HCT116 (cell line): ENCODE data around the gene QRICH2. TPM values are rescaled to one million over a fixed set of nuclear protein-coding genes. Genes with fewer than 3 reads are reported as not detected.

ENCODE experiments used
- ATAC-seq: fragments of 200-7000 bp; cut with Tn5 transposase; 2 replicates; pipeline ENCODE4 v1.9.1; 2020; ENCODE audit warnings: mild to moderate bottlenecking, moderate library complexity
- BruUV-seq: library from RNA; stranded (reverse); fragments of 400-500 nt; replicated peaks from 2 replicates; lab custom pipeline; 2021; lab: Mats Ljungman, UMichigan
- CTCF ChIA-PET: fragments of 300-600 bp; sonication (Branson Sonifier 250); formaldehyde crosslinking; loops from one replicate; lab custom pipeline; 2021; ENCODE audit warnings: antibody characterized with exemption; lab: Charles Lee
- POLR2A ChIA-PET: fragments of 300-600, 350-600 bp; sonication (Branson Sonifier 250); formaldehyde crosslinking; loops from one replicate; lab custom pipeline; 2021; ENCODE audit warnings: antibody characterized with exemption; lab: Charles Lee
- RAD21 ChIA-PET, 2 experiments: fragments of 300-600 bp; sonication (Branson Sonifier 250); formaldehyde crosslinking; loops; one replicate each; lab custom pipeline; 2023; ENCODE audit warnings: low total read pairs in 2 of 2; ENCODE audit not compliant: uncharacterized antibody in 2 of 2, unreplicated experiment in 2 of 2, low non-redundant PET in 1 of 2; lab: Charles Lee
- DNase-seq: peaks from one replicate; pipeline ENCODE4 v3.0.0-alpha.2; 2010; ENCODE audit warnings: low read depth, low spot score
- H2AFZ ChIP-seq: fragments of 200-600 bp; shearing (Covaris generic), sonication (generic); 2 replicates; pipeline ENCODE4 v1.6.1; 2017; ENCODE audit warnings: low read depth, mixed run types, mixed read lengths, antibody characterized with exemption, low read length; ENCODE audit not compliant: poor library complexity, severe bottlenecking
- H3K27ac ChIP-seq: 2 replicates; pipeline ENCODE4 v1.5.1; 2012; ENCODE audit warnings: low read depth, low read length
- H3K27me3 ChIP-seq: fragments of 200-600 bp; sonication (generic); 2 replicates; pipeline ENCODE4 v1.6.1; 2016; ENCODE audit warnings: mixed run types, low read length, mixed read lengths; ENCODE audit not compliant: insufficient read depth
- H3K36me3 ChIP-seq, 2 experiments: fragments of 200-500 bp in 1 of 2; fragments of 200-600 bp in 1 of 2; sonication (Bioruptor generic) in 1 of 2; sonication (generic) in 1 of 2; 2 replicates each; pipeline versions ENCODE4 v1.5.1 to v1.6.1; 2014 to 2016; ENCODE audit warnings: low read length in 2 of 2, inconsistent platforms in 1 of 2, mixed read lengths in 1 of 2, mixed run types in 1 of 2; ENCODE audit not compliant: insufficient read depth in 2 of 2, control insufficient read depth in 1 of 2
- H3K4me1 ChIP-seq, 2 experiments: fragments of 200-600 bp in 1 of 2; sonication (generic) in 1 of 2; 2 replicates each; pipeline versions ENCODE4 v1.5.1 to v1.6.1; 2012 to 2017; ENCODE audit warnings: low read length in 2 of 2, inconsistent platforms in 1 of 2, mild to moderate bottlenecking in 1 of 2, mixed read lengths in 1 of 2, mixed run types in 1 of 2, moderate library complexity in 1 of 2; ENCODE audit not compliant: insufficient read depth in 2 of 2, control insufficient read depth in 1 of 2
- H3K4me2 ChIP-seq: fragments of 200-600 bp; sonication (generic); 2 replicates; pipeline ENCODE4 v1.6.1; 2017; ENCODE audit warnings: mixed run types, low read length, mixed read lengths
- H3K4me3 ChIP-seq, 2 experiments: fragments of 200-600 bp in 1 of 2; sonication (generic) in 1 of 2; replicated peaks in 1 of 2; 2 replicates each; pipeline ENCODE4 v1.5.1; 2011 to 2016; ENCODE audit warnings: low read length in 2 of 2, control low read depth in 1 of 2, low read depth in 1 of 2, mild to moderate bottlenecking in 1 of 2, mixed read lengths in 1 of 2, mixed run types in 1 of 2
- H3K79me2 ChIP-seq: fragments of 200-600 bp; sonication (generic); 2 replicates; pipeline ENCODE4 v1.6.1; 2017; ENCODE audit warnings: mild to moderate bottlenecking, mixed run types, low read length, moderate library complexity, mixed read lengths; ENCODE audit not compliant: insufficient read depth
- H3K9ac ChIP-seq: fragments of 200-600 bp; sonication (generic); 2 replicates; pipeline ENCODE4 v1.6.1; 2016; ENCODE audit warnings: low read length, mixed read lengths
- H3K9me2 ChIP-seq: fragments of 200-600 bp; sonication (generic), shearing (Covaris generic); 2 replicates; pipeline ENCODE4 v1.6.1; 2017; ENCODE audit warnings: mixed run types, mild to moderate bottlenecking, moderate library complexity; ENCODE audit not compliant: insufficient read depth
- H3K9me3 ChIP-seq, 2 experiments: fragments of 200-500 bp in 1 of 2; fragments of 200-600 bp in 1 of 2; sonication (Bioruptor generic) in 1 of 2; sonication (generic) in 1 of 2; 2 replicates each; pipeline ENCODE4 v1.6.1; 2014 to 2017; ENCODE audit warnings: low read length in 2 of 2, mixed read lengths in 2 of 2, inconsistent platforms in 1 of 2, low read depth in 1 of 2, mild to moderate bottlenecking in 1 of 2, mixed run types in 1 of 2, moderate library complexity in 1 of 2; ENCODE audit not compliant: control insufficient read depth in 1 of 2, insufficient read depth in 1 of 2
- H4K20me1 ChIP-seq: fragments of 200-600 bp; sonication (generic), shearing (Covaris generic); 2 replicates; pipeline ENCODE4 v1.6.1; 2017; ENCODE audit warnings: mixed run types, mild to moderate bottlenecking, moderate library complexity; ENCODE audit not compliant: insufficient read depth
- ATF3 ChIP-seq: IDR thresholded peaks from 2 replicates; pipeline ENCODE4 v1.6.1; 2012
- CTCF ChIP-seq, 3 experiments: fragments of 200-600 bp in 1 of 3; sonication (generic) in 1 of 3; IDR thresholded peaks in 2 of 3; conservative IDR thresholded peaks in 1 of 3; 2 replicates each; pipeline ENCODE4 v1.5.1; 2012 to 2017; ENCODE audit warnings: low read depth in 2 of 3, low read length in 2 of 3, antibody characterized with exemption in 1 of 3, borderline replicate concordance in 1 of 3, control low read depth in 1 of 3, mild to moderate bottlenecking in 1 of 3, mixed read lengths in 1 of 3, mixed run types in 1 of 3, moderate library complexity in 1 of 3; ENCODE audit not compliant: insufficient read depth in 1 of 3
- EGR1 ChIP-seq: IDR thresholded peaks from 2 replicates; pipeline ENCODE4 v1.6.1; 2012; ENCODE audit warnings: low read depth
- JUND ChIP-seq: IDR thresholded peaks from 2 replicates; pipeline ENCODE4 v1.6.1; 2012
- MAX ChIP-seq: IDR thresholded peaks from 2 replicates; pipeline ENCODE4 v1.6.1; 2012
- POLR2A ChIP-seq: IDR thresholded peaks from 2 replicates; pipeline ENCODE4 v1.7.0; 2011; ENCODE audit warnings: borderline replicate concordance; ENCODE audit not compliant: insufficient read depth, insufficient read length; ENCODE audit errors: extremely low read depth
- REST ChIP-seq: IDR thresholded peaks from 2 replicates; pipeline ENCODE4 v1.6.1; 2012; ENCODE audit warnings: low read depth
- SIN3A ChIP-seq: IDR thresholded peaks from 2 replicates; pipeline ENCODE4 v1.6.1; 2012; ENCODE audit warnings: low read depth
- SP1 ChIP-seq: IDR thresholded peaks from 2 replicates; pipeline ENCODE4 v1.6.1; 2012; ENCODE audit warnings: low read depth
- SRF ChIP-seq: IDR thresholded peaks from 2 replicates; pipeline ENCODE4 v1.6.1; 2012; ENCODE audit warnings: low read depth
- ZNF274 ChIP-seq: fragments of 200-500 bp; sonication (Bioruptor generic); IDR thresholded peaks from 2 replicates; pipeline ENCODE4 v1.6.1; 2014; ENCODE audit warnings: mild to moderate bottlenecking, low read depth, low read length, inconsistent platforms
- intact Hi-C: fragments of 100-400 bp; cut with micrococcal nuclease; formaldehyde crosslinking; loops from 2 replicates; pipeline ENCODE4 v1.10.0; 2022
- total RNA-seq: library from RNA; stranded (reverse); gene quantifications from one replicate; pipeline ENCODE4 v1.2.1, GENCODE V29; 2021; ENCODE audit not compliant: unreplicated experiment

The QRICH2 gene
- total RNA-seq, 1 experiment from 2014 or later, result 4.9 TPM

- ChIA-PET CTCF (no interaction called here), POLR2A (no interaction called here), RAD21 (no interaction called here)
- intact Hi-C loops, result no loop called here
- Histone ChIP-seq H3K9me2 (no peaks in the 10 kb centered on the region), H4K20me1 (no peaks in the 10 kb centered on the region), H3K9ac (no peak overlapping the region), H3K9me3 (no peaks in the 10 kb centered on the region), H3K4me3 (no peak overlapping the region), H3K27me3 (no peaks in the 10 kb centered on the region), H3K4me1 (no peaks in the 10 kb centered on the region), H2AFZ (no peak overlapping the region), H3K36me3 (peaks cover 4 to 6% of the 10 kb centered on the region in 2 experiments; a peak in 3 of 4 replicates), H3K27ac (no peak overlapping the region), H3K79me2 (peaks cover 48% of the 10 kb centered on the region), H3K4me2 (no peak overlapping the region)
- ATAC-seq (no peak), DNase-seq (no peak)
- no TSS peak for BruUV-seq
- TF ChIP-seq SRF, result no peak
- no peak for TF ChIP-seq EGR1
- no peak for TF ChIP-seq ATF3
Measured at GRCh38 chr17:76335716-76336381, 27.8 kb upstream of the QRICH2 start.

GRCh38 chr17:76333673-76334505 lies 25.8 kb upstream of the QRICH2 start:
- TF ChIP-seq SIN3A, result no peak
- TF ChIP-seq ZNF274, result no peak
- no peak for TF ChIP-seq REST
- TF ChIP-seq CTCF (IDR thresholded peaks at IDR 0.05 in 2 of 3, conservative IDR thresholded peaks at IDR 0.05 in 1 of 3; ENCODE audit: borderline replicate concordance in 1 of 3, insufficient read depth in 1 of 3, low read depth in 2 of 3, low read length in 2 of 3), result no peak
- no peak for TF ChIP-seq ATF3
- no peak for TF ChIP-seq POLR2A
- TF ChIP-seq MAX, result no peak
- no peak for TF ChIP-seq SP1
- no peak for TF ChIP-seq EGR1
- TF ChIP-seq JUND, result no peak
- Histone ChIP-seq H3K9me3 (no peaks in the 10 kb centered on the region), H3K9ac (no peak overlapping the region), H3K79me2 (peaks cover 36% of the 10 kb centered on the region), H3K27ac (no peak overlapping the region), H3K36me3 (peaks cover 10 to 19% of the 10 kb centered on the region in 2 experiments; a peak in 3 of 4 replicates), H4K20me1 (no peaks in the 10 kb centered on the region), H3K4me1 (no peaks in the 10 kb centered on the region), H3K4me3 (no peak overlapping the region), H3K9me2 (no peaks in the 10 kb centered on the region), H3K27me3 (no peaks in the 10 kb centered on the region), H2AFZ (no peak overlapping the region), H3K4me2 (no peak overlapping the region)
- no TSS peak for BruUV-seq
- CTCF ChIA-PET, result no interaction called here
- intact Hi-C loops, result no loop called here
- ATAC-seq (no peak), DNase-seq (no peak)
- RAD21 ChIA-PET, result no interaction called here
- POLR2A ChIA-PET, result no interaction called here
